ENCODE results near the gene ALDH1A1. TPM values are rescaled to one million over a fixed set of nuclear protein-coding genes. Genes with fewer than 3 reads are reported as not detected.

The ALDH1A1 gene
- 11.6 and 28.2 TPM in 2 replicates for total RNA-seq (ENCODE audit: low replicate concordance)

DNA sequence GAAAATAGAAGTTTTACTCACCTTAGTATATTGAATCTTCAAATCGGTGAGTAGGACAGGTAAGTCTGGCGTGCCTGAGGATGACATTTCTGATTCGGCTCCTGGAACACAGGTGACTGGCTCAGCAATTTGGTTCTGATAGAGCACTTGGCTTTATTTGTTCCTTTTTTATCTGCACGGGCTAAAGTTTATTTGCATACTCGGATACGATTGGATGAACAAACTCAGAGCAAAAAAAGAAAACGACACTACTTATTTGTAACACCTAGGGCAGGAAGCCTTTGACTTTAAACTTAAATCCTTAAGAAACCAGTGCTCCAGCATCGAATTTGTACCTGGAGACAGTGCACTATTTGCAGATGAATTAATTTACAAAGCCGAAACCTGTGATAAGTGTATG lies at the start of gene ALDH1A1:
Gene ALDH1A1, minus strand, starts transcription at position 140 of the 400 bp plus-strand sequence. Its CDS starts 53 bp downstream, at position 87.

Other genes starting within 250 kb of the ALDH1A1 start
- gene ANXA1, start 198.8 kb upstream of the ALDH1A1 start, total RNA-seq (ENCODE audit: low replicate concordance), result 581 and 622 TPM in 2 replicates